HG03097 (cell line): ENCODE measurements around the gene FPR1.
"Not testable (repeated sequence)": the region's sequence is repeated elsewhere in the genome, so short reads cannot be mapped to it uniquely, and the experiment has no call there.

Source experiments
- ATAC-seq: cut with Tn5 transposase; IDR thresholded peaks from one replicate; pipeline ENCODE4 v1.9.1; 2021; ENCODE audit not compliant: unreplicated experiment, low FRiP score

The FPR1 gene

DNA sequence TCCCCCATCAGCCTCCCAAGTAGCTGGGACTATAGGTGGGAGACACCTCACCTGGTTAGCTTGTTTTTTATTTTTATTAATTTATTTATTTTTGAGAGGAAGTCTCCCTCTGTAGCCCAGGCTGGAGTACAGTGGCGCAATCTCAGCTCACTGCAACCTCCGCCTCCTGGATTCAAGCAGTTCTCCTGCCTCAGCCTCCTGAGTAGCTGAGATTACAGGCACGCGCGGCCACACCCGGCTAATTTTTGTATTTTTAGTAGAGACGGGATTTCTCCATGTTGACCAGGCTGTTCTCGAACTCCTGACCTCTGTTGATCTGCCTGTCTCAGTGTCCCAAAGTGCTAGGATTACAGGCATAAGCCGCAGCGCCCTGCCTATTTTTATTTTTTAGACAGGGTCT, 13.2 kb downstream of the FPR1 start:
- not testable (repeated sequence) for ATAC-seq

- no peak for ATAC-seq
These were observed 13.8 kb downstream of the FPR1 start for GRCh38 chr19:51737924-51738323.

DNA sequence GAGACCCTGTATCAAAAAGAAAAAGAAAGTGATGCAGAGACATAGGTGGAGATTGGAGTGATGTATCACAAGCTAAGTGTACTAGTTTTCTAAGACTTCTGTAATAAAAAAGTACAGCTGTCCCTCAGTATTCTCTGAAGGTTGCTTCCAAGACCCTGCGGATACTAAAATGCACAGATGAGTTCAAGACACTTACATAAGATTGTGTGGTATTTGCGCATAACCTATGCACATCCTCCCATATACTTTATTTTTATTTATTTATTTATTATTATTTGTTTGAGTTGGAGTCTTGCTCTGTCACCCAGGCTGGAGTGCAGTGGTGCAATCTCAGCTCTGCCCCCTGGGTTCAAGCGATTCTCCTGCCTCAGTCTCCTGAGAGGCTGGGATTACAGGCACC, 14.3 kb downstream of the FPR1 start:
- no peak for ATAC-seq

DNA sequence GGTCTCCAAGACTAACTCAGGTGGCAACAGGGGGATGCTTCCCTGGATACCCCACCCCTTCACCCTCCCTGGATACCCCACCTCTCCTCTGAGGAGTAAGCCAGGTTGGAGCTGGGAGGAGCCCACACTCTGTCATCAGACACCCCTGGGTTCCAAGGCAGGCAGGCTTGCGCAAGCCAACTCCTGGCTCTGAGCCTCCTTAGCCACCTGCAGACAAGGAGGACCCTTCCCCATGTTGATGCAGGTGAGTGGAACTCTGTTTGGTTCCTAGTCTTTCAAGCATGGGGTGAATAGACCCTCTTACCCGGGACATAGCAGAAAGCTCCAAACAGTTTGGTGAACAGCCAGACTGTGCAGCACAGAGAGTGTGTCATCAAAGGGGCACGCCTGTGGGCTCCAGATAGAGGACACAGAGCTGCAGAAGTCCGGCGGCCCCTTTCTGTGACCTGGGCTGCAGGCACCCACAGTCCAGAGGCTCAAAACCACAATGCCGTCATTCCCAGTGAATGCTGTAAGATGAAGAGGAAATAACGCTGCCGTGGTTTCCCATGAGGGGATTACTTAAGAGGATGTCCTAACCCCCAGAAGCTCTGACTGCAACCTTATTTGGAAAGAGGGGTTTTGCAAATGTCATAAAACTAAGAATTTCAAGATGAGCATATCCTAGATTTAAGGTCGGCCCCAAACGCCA, 15.8 kb downstream of the FPR1 start:
- ATAC-seq, result no peak

DNA sequence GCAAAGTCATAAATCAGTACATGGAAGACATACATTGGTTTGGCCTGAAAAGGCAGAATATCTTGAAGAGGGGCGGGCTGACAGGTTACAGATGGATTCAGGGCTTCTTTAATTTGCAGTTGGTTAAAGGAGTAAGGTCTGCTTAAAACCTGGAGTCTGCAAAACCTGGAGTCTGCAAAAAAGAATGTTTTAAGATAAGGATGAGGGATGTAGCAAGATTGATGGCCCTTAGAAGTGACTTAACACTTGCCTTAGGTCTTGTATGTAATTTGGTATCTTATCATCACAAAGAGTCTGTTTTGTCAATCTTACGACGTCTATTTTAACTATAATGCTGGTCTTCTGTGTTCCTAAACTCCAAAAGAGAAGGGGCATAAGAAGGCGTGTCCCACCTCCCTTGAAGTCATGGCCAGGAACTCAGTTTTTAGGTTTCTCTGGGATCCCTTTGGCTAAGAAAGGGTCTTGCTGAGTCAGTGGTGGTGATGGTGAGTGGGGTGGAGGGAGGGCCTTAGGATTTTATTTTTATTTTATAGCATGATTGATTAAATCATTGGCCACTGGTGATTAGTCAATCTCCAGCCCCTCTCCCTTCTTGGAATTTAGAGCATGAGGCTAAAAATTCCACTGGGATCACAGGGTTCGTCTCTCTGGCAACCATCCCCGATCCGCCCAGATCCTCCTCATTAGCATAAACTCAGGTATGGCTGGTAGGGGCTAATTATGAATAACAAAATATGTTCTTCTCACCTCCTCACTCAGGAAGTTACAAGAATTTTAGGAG, 17.7 kb downstream of the FPR1 start:
- ATAC-seq, result no peak

GRCh38 chr19:51729781-51730180, 21.9 kb downstream of the FPR1 start:
- no peak for ATAC-seq

DNA sequence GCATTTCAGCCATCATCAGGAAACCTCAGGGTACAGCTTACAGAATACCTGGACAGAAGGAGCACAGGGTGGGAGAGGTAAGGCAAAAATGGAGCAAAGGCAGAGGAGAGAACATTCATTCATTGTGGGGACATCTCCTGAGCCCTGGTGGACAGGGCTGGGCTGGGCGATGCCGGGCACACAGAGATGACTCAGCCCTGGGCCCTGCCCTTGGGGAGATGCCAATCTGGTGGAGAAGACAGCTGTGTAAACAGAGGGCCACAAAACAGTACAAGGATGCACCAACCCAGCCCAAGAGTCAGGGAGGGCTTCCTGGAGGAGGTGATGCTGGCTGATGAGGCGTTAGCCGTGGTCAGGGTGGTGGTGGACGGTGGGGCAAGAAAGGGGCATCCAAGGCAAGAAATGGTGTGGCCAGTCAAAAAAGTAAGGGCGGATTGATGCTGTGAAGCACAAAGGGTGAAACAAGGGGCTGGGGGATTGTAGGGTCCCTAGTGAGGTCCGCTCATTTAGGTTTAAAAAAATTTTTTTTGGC, 24.3 kb downstream of the FPR1 start:
- no peak for ATAC-seq

DNA sequence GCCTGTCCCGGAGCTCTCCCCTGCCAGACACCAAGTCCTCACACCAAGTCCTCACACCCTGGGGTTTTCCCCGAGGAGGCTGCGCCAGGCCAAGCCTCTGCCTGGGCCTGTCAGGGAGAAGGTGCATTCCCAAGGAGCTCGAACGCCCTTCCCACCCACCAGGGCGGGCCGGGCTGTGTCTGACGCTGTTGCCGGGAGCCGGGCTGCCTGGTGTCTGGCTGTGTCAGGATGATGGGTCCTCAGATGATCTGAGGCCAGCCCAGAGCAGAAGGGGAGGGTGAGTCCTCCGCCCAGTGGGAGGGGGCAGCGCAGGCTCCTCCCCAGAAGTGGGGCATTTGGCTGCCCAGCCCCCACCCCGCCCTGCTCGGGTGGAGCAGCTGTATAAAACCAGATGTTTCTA, 25.6 kb downstream of the FPR1 start:
- ATAC-seq, result no peak

- no peak for ATAC-seq
These were observed 27.1 kb downstream of the FPR1 start for GRCh38 chr19:51724543-51724942.

DNA sequence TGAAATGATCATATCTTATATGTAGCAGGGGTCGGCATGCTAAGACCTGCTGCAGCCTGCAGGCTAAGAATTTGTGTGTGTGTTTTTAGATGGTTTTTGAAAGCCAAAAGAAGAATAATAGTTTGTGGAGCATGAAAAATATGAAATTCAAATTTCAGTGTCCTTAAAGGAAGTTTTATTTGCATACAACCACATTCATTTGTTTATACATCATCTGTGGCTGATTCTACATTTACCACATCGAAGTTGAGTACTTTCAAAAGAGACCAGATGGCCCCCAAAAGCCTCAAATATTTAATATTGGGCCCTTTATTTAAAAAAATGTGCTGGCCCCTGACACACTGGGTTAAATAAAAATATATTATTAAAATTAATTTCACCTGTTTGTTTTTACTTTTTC, 29.2 kb downstream of the FPR1 start:
- no peak for ATAC-seq

- ATAC-seq, result no peak
These were observed 29.8 kb downstream of the FPR1 start for GRCh38 chr19:51721905-51722304.

GRCh38 chr19:51719251-51719988, 32.3 kb downstream of the FPR1 start:
- no peak for ATAC-seq

DNA sequence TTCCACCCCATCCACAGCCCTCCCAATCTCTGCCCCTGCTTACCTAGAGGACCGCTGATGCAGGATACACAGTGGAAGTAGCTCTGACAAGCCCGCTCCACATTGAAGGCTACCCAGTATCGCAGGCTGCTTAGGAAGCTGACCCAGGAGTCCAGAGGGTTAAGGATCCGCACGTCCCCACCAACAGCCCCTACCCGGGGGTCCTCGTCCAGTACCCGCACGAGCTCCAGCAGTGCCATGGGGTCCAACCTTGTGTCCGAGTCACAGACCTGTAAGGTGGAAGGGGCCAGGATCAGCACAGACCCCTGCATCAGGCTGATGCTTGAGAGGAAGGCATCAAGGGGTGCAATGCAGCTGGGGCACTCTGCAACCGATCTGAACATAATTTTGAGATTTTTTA, 34.8 kb downstream of the FPR1 start:
- ATAC-seq, result no peak

GRCh38 chr19:51715850-51716249, 35.8 kb downstream of the FPR1 start:
- ATAC-seq, result no peak

GRCh38 chr19:51714848-51715247, 36.8 kb downstream of the FPR1 start:
- ATAC-seq, result no peak

DNA sequence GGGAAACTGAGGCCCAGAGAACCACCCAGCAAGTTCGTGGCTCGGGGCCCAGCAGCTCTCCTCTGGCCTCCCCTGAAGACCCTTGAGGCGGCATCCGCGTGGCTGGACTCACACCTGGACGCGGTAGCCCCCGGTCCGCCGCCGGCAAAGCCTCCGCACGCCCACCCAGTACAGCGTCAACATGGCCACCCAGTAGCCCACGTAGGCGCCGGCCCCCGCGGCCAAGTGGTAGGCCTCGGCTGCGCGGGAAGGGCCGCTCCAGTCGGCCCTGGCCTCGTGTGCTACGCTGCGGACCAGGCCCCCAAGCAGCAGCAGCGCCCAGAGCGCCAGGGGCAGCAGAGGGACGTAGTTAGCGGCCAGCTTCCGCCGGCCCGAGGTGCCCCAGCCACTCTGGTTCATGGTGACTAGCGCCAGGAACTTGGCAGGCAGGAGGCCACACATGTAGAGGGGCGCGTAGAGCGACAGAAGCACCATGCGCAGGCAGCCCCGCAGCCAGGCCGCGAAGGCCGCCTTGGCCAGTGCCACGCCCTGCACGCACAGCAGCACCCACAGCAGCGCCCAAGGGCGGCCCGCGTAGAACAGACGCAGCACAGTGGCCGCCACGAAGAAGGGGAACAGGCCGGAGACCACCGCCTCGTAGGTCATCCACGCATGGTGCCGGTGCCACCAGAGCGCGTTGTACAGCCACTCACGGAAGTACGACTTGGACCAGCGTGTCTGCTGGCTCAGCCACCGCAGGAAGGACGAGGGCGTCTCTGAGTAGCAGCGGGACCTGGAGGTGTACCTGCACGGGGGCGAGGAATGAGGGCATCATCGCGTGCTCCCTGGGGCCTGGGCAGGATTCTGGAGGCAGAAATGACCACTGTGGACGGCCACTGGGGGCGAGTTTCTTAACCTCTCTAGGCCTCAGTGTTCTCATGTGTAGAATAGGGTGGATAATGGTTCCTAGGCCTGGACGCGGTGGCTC, 38.1 kb downstream of the FPR1 start:
- no peak for ATAC-seq

DNA sequence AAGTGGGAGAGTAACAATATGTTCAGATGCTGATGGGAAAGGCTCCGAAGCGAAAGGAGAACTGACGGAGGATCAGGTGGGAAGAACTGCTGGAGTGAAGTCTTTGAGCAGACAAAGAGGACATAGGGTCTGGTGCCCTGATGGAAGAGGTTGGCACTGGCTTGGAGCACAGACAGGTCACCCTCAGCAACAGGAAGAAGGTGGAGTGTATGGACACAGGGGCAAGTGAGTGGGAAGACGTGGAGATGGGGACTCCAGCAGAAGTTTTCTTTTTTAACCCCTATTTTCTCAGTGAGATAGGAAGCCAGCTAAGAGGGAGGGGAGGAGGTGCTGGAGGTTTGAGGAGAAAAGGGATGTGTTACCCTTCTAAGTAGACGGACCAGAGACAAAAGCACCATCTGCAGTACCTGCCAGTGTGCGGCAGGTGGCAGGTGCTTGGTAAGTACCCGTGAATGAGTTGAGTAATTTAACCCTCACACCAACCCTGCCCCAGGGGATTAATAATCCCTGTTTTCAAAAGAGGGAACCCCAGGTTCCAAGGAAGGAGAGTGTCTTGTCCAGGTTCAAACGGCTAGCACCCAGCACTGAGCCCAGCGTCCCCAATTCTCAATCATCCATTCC, 39.1 kb downstream of the FPR1 start:
- no peak for ATAC-seq

- ATAC-seq, result no peak
These were observed 40.0 kb downstream of the FPR1 start for GRCh38 chr19:51711702-51712101.

DNA sequence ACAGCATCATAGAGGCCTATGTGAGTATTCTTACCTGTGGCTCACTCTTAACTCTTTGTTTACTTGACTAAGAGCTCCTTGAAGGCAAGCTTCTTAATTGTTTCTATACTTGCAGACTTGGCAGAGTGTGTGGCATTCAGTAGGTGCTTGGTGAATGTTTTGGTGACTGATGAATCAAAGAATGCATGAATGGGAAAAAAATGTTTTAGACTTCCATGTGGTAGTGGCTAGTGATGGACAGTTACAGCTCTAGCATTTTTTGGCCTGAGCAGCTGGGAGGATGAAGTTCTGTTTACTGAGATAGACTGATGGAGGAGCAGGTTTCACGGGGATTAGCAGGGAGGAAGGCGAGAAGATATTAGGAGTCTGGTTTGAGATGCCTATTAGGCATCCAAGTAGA, 41.5 kb downstream of the FPR1 start:
- ATAC-seq, result no peak

DNA sequence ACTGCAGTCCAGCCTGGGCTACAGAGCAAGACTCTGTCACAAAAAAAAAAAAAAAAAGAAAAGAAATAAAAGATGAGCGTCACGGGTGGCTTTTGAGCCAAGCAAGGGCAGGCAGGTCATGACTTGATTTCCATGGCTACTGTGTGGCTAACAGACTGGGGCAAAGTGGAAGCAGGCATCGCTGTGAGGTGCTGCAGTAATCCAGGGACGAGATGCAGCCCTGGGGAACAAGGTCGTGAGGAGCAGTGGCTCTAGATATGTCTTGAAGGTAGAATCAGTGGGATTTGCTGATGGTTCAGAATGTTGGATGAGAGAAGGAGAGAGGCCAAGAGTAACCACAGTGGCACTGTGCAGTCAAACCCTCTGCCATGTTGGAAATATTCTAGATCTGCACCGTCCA, 42.1 kb downstream of the FPR1 start:
- ATAC-seq, result no peak
